ENCODE data around the gene SGCE.

GRCh38 chr7:94633687-94634086, 22.2 kb downstream of the SGCE start:
- no peak for TF ChIP-seq NANOG (IDR thresholded peaks at IDR 0.05; ENCODE audit: borderline replicate concordance)
- TF ChIP-seq, protein P1, sequence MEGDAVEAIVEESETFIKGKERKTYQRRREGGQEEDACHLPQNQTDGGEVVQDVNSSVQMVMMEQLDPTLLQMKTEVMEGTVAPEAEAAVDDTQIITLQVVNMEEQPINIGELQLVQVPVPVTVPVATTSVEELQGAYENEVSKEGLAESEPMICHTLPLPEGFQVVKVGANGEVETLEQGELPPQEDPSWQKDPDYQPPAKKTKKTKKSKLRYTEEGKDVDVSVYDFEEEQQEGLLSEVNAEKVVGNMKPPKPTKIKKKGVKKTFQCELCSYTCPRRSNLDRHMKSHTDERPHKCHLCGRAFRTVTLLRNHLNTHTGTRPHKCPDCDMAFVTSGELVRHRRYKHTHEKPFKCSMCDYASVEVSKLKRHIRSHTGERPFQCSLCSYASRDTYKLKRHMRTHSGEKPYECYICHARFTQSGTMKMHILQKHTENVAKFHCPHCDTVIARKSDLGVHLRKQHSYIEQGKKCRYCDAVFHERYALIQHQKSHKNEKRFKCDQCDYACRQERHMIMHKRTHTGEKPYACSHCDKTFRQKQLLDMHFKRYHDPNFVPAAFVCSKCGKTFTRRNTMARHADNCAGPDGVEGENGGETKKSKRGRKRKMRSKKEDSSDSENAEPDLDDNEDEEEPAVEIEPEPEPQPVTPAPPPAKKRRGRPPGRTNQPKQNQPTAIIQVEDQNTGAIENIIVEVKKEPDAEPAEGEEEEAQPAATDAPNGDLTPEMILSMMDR (conservative IDR thresholded peaks at IDR 0.05; ENCODE audit: low read depth in 2 of 2), result no peak
- TF ChIP-seq EZH2phosphoT487 (IDR thresholded peaks at IDR 0.05; ENCODE audit: unreplicated experiment), result no peak
- no peak for TF ChIP-seq EZH2 (IDR thresholded peaks at IDR 0.05; ENCODE audit: low read depth, unreplicated experiment)
- TF ChIP-seq ZNF114 (CRISPR knock-in tag; IDR thresholded peaks at IDR 0.05), result no peak
- TF ChIP-seq POLR2AphosphoS5 (IDR thresholded peaks at IDR 0.05; ENCODE audit: low read depth), result no peak

All from GM23338 (cell line).